Globus pallidus (tissue), 1 donor: ENCODE measurements around the gene DERL2.
A peak's percentile ranks its signal among the peaks of the same experiment; 100 is the strongest.

Source experiments
- DNase-seq: peaks from one replicate; pipeline ENCODE4 v3.0.0-alpha.2; 2015; ENCODE audit warnings: low spot score

DERL2 gene

DNA sequence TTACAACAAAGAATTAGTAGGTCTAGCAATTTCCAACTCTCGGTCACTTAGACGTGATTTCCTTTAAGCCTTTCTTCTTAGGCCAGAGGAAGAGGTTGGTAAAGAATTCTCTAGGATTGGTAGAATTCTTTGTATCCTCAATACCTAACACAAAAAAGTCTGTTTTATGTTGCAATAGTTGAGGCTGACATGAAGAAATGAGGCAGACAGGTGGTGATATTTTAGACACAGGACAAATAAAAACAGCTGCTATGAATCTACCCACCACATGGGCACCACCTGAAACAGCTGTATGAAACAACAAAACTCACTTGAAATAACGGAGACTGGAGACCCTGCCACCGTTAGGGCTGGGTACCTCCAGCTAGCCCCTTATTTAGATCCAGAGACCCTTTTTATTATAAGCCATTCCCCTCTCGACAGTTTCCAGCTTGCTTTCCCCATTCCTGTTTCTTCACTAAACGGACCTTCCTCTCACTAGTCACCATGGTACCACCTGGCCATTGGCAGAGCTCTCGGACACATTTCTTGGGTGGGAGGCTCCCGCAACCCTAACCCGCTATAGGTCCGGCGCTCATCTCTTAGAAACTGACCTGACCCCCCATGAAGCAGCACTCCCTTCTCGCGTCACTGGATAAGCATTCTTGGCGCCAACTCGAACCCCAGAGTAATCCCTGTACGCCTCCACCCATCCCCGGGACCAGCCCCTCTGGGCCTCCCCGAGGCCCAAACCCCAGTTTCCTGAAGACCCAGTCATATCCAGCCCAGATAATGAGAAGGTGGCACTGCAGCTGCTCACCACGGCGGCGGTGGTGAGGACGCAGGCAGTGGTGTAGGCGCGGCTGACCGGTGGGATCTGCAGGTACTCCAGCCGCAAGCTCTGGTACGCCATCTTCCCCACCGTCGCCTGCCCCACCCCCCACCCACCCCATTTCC, at the start of gene DERL2:
DERL2 (minus strand) TSS at position 909 of the 936 bp plus-strand sequence; CDS start at position 892, 17 bp downstream.
- DNase-seq: no peak

DNA sequence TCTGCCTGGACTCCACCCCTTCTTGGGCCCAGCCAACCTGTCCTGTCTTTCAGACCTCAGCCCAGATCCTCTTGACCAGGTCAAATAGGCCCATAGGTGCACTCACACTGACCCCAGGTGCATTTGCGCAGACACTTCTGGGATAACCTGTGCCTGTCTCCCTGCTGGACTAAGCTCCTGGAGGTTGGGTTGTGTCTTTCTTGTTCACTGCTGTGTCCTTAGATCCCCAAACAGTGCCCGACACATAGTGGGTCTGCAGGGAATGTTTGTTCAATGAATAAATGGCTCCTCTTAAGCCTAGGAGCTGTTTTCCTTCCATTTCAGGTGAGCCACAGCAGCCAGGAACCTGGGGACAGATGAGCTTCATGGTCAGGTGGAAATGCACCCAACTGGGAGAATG, 49.5 kb upstream of the DERL2 start:
- DNase-seq: no peak

DNA sequence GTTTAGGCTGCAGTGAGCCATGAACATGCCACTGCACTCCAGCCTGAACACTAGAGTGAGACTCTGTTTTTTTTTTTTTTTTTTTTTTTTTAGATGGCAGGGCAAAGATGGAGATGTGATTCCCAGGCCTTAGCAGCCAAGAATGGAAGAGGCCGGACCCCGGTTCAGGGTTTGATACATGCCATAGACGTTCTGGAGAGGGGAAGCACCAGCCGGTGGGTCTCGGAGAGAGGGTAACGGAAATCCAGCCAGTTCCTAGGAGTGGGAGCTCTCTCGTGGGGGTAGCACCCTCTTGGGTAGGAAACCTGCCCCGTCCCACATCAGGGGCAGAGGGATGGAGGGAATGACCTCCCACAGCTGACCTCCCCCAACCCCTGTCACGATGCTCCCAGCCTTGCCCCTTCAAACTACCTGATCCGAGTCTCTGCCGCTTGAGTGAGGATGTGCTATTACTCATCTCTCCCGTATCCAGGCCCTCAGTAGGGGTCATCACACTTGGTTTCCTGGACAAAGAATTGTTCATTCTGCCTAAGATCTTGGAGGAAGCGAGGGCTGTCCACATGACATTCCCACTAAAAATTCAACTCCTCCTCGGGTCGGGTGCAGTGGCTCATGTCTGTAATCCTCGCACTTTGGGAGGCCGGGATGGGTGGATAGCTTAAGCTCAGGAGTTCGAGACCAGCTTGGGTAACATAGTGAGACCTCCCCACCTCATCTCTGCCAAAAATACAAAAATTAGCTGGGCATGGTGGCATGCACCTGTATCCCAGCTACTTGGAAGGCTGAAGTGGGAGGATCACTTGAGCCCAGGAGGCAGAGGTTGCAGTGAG, 47.7 kb upstream of the DERL2 start:
- DNase-seq: no peak

DNA sequence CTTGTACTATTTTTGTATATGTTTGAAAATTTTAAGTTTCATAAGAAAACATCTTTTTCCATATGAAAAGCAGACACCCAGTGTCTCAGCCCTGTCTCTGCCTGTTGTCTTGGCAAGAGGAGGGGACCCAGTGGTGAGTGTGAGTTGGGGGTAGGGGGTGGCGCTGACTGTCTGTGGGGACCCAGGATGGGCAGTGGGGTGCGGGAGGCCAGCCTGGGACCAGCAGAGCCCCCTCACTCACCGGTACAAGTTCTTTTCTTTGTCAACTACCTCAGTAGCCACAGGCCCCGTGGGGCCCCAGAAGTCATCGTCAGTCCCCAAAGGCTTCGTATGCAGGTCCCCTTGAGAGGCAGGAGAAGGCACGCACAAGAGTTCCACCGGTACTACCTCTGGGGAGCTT, 46.6 kb upstream of the DERL2 start:
- no peak for DNase-seq

DNA sequence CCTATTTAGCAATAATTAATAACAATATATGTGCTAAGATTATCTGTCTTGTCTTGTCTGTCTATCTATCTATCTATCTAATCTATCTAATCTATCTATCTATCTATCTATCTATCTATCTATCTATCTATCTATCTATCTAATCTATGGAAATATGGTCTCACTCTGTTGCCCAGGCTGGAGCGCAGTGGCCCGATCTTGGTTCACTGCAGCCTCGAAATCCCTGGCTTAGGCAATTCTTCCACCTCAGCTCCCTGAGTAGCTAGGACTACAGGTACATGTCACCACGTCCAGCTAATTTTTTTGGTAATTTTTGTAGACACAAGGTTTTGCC, 45.1 kb upstream of the DERL2 start:
- no peak for DNase-seq

DNA sequence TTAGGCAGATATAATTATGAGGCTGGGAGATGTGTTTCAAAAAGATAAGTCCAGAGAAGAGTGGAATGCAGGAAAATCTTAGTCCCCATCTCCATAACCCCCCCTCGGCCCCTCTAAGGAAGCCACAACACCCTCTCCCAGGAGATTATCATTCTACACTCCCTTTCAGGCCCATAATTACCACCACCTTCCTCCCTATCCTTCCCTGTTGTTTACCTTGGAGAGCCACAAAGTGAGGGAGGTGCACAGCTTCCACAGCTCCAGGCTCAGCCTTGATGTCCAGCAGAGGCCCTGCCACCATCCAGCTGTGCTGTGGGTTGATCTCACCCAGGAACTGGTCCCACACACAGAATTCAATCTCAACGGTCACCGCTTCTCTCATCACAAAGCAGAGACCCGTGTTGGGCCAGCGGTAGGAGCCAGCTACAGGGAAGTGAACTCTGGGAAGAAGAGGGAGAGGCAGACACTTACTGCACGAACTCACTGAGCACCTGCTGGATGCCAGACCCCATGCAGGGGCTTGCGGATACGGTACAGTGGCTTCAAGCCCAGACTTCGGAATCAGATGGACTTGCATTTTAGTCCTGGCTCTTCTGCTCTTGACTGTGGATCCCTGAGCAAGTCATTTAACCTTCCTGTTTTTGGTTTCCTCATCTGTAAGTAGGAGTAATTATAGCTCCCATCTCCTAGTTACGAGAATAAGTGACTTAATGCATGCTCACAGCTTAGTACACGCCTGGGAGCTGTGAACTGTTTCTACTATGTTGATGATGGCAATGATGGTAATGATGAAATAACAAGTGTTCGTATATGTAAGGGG, 44.5 kb upstream of the DERL2 start:
- DNase-seq: no peak

DNA sequence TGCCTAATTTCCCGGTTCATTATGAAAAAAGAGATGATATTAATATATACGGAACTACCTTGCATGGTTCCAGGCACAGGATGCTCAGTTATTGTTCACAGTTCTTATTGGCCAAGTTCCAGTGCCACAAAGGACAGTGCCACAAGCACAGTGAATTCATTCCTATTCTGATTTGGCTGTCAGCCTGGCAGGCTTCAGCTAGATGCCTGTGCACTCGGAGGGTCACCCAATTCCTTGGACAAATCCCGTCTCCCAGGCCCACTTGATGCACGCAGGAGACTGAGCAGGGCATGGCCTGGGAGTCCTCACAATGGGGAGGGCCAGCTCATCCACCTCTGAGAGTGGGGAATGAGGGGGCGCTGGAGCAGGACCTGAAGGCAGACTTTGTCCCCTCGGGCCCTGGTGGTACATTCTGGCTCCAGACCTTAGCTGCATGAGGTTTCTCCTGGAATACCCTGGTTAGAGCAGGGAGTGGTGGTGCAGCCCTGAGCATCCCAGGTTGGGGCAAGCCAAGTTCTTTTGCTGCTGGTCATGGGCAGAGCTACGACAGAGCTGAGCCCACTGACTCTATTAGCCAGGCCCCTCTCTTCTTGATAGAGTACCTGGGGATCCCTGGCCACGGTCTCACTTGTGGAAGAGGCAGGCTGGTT, 41.7 kb upstream of the DERL2 start:
- DNase-seq: peak; percentile 5

DNA sequence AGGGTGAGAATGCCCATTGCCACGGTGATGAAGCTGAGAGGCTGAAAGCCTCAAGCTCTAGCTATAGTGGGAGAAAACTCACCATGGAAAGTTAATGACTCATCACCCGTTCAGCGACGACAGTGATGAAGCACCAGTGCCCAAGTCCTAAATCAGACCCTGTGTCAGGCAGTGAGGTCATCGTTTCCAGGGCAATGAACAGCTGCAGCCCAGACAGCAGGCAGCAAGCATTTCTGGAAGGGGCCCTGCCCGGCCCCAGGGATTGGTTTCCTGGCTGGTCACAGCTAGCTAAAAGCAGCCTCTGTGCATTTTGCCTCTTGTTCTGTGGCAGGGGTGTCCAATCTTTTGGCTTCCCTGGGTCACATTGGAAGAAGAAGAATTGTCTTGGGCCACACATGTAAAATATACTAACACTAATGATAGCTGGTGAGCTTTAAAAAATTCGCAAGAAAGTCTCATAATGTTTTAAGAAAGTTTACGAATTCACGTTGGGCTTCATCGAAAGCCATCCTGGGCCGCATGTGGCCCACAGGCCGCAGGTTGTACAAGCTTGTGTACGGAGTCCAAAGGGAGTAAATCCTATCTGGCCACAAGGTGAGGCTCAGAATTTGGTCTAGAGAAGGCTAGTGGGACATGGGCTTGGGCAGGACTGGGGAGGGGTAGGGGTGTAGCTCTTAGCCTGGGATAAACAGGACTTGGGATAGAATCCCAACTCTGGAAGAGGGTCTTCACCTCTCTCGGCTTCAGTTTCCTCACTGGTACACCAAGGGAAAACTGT, 41.0 kb upstream of the DERL2 start:
- peak; percentile 90 for DNase-seq

DNA sequence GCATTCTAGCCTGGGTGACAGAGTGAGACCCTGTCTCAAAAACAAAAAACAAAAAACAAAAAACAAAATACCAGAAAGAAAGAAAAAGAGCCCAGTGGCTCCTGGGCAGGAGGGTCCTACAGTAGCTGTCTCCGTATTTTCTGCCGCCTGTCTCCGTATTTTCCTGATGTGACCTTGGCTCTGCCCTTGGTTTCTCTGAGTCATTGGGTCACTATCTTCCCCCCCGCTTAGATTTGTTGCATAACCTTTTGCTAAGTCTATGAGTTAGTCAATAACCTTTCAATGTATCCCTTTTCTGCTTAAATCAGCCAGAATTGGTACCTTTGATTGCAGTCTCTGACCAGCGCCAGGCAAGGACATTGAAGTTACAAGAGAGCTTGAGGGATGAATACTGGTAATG, 37.3 kb upstream of the DERL2 start:
- DNase-seq: no peak

DNA sequence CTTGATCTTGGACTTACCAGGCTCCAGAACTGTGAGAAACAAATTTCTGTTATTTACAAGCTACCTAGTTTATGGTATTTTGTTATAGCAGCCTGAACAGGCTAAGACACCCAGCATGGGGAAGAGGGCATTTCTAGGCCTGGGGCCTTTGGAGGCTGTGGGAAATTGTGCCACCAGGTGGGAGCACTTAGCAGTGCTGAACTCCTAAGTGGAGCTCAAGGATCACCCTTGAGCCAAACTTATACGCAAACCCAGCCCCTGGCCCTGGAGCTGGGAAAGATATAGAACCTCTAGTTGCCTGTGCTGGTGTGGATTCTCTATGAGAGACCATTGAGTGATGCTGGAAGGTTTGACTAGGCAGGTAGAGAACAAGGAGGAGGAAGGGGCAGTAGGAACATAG, 36.5 kb upstream of the DERL2 start:
- DNase-seq: no peak

DNA sequence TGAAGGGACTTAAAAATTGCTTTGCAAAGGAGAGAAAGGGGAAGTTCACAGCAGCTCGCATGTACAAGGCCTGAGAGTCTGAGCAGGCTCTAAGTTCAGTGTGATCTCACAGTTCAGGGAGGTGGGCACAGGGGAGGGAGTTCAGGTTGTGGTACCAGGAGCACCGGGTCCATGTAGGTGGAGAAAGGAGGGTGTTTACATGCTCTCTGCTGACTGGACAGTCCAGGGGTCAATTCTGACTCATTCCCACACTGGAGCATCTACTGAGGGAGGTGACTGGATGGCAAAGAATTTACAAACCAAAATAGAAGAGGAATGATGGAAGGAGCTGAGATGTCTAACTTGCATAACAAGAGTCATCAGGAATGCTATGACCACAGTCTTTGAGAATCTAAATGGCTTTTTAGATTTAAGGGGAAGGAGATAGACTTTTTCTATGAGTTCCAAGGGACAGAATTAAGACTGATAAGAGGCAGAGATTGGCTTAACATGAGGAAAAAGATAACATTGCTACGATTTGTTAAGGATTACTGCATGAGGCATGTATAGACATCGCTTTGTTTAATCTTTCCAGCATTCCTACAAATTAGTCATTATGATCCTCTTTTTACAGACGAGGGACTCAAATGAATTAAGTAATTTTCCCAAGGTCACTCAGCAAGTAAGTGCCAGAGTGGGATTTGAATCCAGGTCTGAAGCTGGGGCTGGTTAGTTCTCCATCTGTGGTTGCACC, 30.2 kb upstream of the DERL2 start:
- DNase-seq: no peak

DNA sequence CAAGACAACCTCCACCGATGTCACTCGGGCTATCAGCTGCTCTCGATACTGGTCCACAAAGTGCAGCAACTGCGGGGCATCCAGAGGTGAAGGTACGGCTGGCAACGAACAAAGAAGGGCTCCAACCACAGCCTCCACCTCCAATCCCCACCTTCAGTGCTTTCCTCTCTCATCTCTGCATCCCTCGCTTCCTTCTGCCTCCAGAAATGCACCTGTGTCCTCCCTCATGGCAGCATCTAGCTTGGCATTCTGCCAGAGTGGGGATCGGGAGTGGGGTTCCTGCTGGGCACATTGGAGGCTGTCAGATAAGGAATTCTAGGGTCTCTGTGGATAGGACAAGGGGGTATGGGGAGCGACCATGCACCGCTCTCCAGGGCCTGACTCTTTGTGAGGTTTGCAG, 29.0 kb upstream of the DERL2 start:
- no peak for DNase-seq

DNA sequence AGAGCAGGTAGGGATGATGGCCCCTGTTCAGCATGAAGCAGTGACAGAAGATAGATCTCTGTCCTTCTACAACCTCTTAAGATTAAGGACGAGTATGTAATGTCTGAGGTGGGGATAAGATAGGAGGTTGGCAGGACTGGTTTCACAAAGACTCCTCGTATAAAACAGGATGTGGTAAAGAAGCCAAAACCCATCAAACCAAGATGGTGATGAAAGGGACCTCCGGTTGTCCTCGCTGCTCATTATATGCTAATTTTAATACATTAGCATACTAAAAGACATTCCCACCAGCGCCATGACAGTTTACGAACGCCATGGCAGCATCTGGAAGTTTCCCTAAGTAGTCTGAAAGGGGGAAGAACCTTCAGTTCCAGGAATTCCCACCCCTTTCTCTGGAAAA, 27.6 kb upstream of the DERL2 start:
- no peak for DNase-seq

DNA sequence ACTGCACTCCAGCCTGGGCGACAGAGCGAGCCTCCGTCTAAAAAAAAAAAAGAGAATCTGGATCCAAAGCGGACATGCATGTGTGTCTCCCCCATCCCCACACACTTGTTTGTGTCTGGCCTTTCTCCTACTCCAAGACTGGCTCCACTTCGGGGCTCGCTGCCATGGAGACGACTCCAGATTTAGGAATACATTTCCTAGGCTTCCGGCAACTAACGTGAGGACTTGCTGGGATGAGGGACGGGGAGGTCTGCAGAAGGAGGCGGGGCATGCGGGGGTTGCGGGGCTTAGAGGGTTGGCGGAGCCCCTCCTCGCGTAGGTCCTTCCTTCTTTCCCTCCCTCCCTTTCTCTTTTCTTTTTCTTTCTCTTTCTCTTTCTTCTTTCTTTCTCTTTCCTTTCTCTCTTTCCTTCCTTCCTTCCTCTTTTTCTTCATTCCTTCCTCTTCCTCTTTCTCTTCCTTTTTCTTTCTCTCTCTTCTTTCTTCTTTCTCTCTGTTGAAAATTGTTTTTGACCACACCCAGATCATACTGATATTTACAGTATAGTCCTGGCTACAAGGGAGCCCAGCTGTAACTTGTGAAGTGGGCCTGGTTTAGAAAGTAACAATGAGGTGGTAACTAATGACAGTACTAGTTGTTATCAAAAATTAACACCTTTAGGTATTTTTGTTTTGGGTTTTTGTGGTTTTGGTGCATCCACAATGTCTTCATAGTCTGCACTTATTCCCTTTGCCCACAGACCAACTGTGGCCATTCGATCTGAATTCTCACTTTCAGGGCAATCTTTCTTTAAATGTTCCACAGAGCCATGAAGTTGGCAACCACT, 25.6 kb upstream of the DERL2 start:
- no peak for DNase-seq

DNA sequence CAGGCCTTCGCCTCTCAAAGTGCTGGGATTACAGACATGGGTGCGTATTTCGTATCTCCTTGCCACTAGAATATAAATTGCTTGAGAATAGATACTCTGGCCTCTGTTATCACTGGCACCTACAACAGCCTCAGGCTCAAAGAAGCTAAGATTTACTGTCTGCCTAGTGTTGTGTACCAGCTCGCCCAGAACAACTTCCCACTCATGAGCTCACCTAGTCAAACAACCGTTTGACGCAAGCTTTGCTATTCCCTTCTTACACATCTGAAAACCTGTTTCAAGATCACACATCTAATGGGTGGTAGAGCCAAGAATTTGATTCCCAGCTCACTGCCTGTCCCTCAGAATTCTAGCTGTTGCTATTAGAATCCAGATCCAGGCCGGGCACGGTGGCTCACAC, 24.8 kb upstream of the DERL2 start:
- no peak for DNase-seq

DNA sequence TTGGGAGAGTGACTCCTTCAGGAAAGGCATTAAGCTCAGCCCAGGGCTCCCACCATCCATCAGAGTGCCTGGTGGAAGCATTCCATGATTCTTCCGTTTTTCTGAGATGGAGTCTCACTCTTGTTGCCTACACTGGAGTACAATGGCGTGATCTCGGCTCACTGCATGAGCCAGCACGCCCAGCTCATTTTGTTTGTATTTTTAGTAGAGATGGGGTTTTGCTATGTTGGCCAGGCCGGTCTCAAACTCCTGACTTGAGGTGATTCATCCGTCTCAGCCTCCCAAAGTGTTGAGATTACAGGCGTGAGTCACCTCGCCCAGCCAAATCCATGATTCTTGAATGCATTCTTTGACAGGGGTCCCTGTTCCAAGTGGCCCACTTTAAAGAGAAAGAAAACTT, 23.5 kb upstream of the DERL2 start:
- no peak for DNase-seq

DNA sequence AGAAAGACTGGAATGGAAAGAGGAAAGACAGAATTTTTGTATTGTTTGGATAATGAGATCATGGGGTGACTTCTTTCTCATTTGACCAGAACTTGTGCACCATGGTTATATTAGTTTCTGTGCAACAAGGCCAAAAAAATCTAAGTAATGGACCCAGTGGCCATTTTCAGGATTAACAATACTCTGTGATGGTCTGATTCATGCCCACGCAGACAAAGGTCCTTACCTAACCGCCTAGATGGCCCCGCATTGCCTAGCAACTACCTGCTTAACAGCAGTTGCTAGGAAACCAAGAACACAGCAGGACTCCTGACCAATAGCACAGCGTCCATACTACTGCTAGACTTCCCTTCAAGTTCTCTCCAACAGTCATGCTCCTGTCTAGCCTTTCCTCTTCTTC, 22.8 kb upstream of the DERL2 start:
- DNase-seq: no peak

DNA sequence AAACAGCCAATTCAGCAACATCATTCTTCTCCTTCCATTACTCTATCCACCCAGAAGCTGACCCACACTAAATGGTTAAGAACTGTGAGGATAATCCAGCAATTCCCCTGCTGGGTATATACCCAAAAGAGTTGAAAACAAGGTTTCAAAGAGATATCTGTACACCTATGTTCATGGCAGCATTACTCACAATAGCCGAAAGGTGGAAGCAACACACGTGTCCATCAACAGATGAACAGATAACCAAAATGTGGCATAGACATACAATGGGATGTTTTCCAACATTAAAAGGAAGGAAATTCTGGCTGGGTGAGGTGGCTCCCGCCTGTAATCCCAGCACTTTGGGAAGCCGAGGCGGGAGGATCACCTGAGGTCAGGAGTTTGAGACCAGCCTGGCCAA, 20.3 kb upstream of the DERL2 start:
- DNase-seq: no peak

DNA sequence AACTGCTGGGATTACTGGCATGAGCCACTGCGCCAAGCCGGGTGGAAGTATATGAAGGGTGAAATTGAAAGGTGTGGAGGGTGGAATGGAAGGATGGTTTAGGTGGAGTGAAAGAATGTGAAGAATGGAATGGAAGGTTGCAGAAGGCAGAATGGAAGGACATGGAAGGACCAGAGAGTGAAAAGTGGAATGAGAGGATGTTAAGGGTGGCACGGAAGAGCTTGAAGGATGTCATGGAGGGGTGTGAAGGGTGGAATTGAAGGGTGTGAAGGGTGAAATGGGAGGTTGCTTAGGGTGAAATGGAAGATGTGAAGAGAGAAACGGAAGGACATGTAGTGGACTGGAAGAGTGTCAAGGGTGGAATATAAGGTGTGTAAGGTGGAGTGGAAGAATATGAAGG, 16.6 kb upstream of the DERL2 start:
- no peak for DNase-seq

DNA sequence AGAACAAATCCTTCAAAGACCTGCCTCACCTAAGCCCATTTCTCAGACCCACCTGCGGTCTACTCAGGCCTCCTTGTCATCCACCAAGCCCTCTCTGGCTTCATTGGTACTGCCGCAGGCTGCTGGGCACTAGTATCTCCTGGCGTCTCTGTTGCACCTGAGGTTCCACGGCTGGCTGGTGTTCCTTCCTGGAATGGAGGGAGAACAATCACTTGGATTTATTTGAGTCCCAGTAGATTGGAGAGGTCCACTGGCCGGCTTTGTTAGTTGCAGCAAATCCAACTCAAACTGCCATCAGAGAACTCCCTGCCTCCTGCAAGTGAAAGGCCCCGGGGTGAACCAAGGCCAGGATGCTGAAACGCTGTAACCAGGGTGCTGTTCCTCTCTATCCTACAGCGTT, 15.7 kb upstream of the DERL2 start:
- no peak for DNase-seq
